Neural crest cell (in vitro differentiated cells): Measurements from ENCODE around the gene GLIS1. TPM values are rescaled to one million over a fixed set of nuclear protein-coding genes. Genes with fewer than 3 reads are reported as not detected.

ENCODE experiments used
- DNase-seq: peaks from one replicate; pipeline ENCODE4 v3.0.0; 2021; ENCODE audit warnings: low read depth, mixed read lengths, low spot score
- H3K27ac Mint-ChIP-seq: one replicate; pipeline ENCODE4 v1.8.0; 2021; ENCODE audit warnings: mild to moderate bottlenecking, mixed read lengths; ENCODE audit not compliant: unreplicated experiment
- H3K27me3 Mint-ChIP-seq: 2 replicates; pipeline ENCODE4 v1.8.0; 2021; ENCODE audit warnings: low read depth, mild to moderate bottlenecking, mixed read lengths
- H3K36me3 Mint-ChIP-seq: 2 replicates; pipeline ENCODE4 v1.8.0; 2021; ENCODE audit warnings: low read depth, mild to moderate bottlenecking, mixed read lengths
- H3K4me1 Mint-ChIP-seq: 2 replicates; pipeline ENCODE4 v1.8.0; 2021; ENCODE audit warnings: mixed read lengths
- H3K4me3 Mint-ChIP-seq: one replicate; pipeline ENCODE4 v1.8.0; 2021; ENCODE audit warnings: mild to moderate bottlenecking, mixed read lengths
- H3K9me3 Mint-ChIP-seq: 2 replicates; pipeline ENCODE4 v1.8.0; 2021; ENCODE audit warnings: mixed read lengths
- CTCF ChIP-seq: fragments of 200-600 bp; sonication (generic); conservative IDR thresholded peaks from 2 replicates; pipeline ENCODE4 v1.5.0; 2021; ENCODE audit warnings: antibody characterized with exemption, mild to moderate bottlenecking
- total RNA-seq: library from RNA; stranded (reverse); gene quantifications from 2 replicates; pipeline ENCODE4 v1.2.1, GENCODE V29; 2021

The GLIS1 gene
- total RNA-seq, 1 donor from 2014 or later, result not detected

- no peak for DNase-seq
- H3K4me1 Mint-ChIP-seq, result peaks cover 11% of the 10 kb centered on the region
- H3K27me3 Mint-ChIP-seq, result no peaks in the 10 kb centered on the region
- H3K4me3 Mint-ChIP-seq, result no peak overlapping the region
- no peak overlapping the region for H3K27ac Mint-ChIP-seq
- no peak for TF ChIP-seq CTCF
- H3K36me3 Mint-ChIP-seq, result no peaks in the 10 kb centered on the region
- H3K9me3 Mint-ChIP-seq, result no peaks in the 10 kb centered on the region
Measured at GRCh38 chr1:53543130-53543777, 195.7 kb downstream of the GLIS1 start.

DNA sequence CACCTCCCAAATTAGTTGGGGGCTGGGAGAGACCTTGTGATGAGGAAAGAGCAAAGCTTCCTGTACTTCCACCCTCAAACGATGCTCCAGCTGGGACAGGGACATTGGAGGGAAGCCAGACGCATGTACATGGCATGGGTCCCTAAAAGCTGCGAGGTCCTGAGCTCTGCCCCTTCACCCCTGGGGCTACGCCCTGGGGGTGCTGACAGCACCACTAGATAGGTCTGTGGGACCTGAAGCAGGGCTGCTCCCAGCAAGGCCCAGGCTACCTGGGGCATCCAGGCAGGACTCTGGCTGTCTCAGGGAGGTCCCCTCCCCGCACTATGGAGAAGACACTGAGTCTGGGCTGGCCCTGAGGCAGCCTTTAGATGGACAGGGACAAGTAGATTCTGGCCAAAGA is 196.4 kb downstream of the GLIS1 start:
- H3K27me3 Mint-ChIP-seq, result no peaks in the 10 kb centered on the region
- no peak overlapping the region for H3K27ac Mint-ChIP-seq
- no peaks in the 10 kb centered on the region for H3K36me3 Mint-ChIP-seq
- no peak for TF ChIP-seq CTCF
- H3K4me3 Mint-ChIP-seq, result no peak overlapping the region
- no peaks in the 10 kb centered on the region for H3K9me3 Mint-ChIP-seq
- DNase-seq, result no peak
- peaks cover 11% of the 10 kb centered on the region for H3K4me1 Mint-ChIP-seq

- H3K27me3 Mint-ChIP-seq, result no peaks in the 10 kb centered on the region
- H3K9me3 Mint-ChIP-seq, result no peaks in the 10 kb centered on the region
- H3K27ac Mint-ChIP-seq, result no peak overlapping the region
Measured at GRCh38 chr1:53541761-53542550, 197.0 kb downstream of the GLIS1 start.

GRCh38 chr1:53541263-53541625 is 197.7 kb downstream of the GLIS1 start:
- H3K27me3 Mint-ChIP-seq, result no peaks in the 10 kb centered on the region
- H3K9me3 Mint-ChIP-seq, result no peaks in the 10 kb centered on the region
- no peak for TF ChIP-seq CTCF
- H3K4me1 Mint-ChIP-seq, result peaks cover 11% of the 10 kb centered on the region
- H3K27ac Mint-ChIP-seq, result no peak overlapping the region
- DNase-seq, result no peak
- H3K4me3 Mint-ChIP-seq, result no peak overlapping the region
- no peaks in the 10 kb centered on the region for H3K36me3 Mint-ChIP-seq

More at GRCh38 chr1:53541761-53542550, 197.0 kb downstream of the GLIS1 start:
- no peak overlapping the region for H3K4me3 Mint-ChIP-seq
- no peak for DNase-seq
- H3K36me3 Mint-ChIP-seq, result no peaks in the 10 kb centered on the region
- TF ChIP-seq CTCF, result peak; percentile 33
- peaks cover 11% of the 10 kb centered on the region for H3K4me1 Mint-ChIP-seq

GRCh38 chr1:53540604-53541262 is 198.2 kb downstream of the GLIS1 start:
- Mint-ChIP-seq H3K36me3 (no peaks in the 10 kb centered on the region), H3K9me3 (no peaks in the 10 kb centered on the region), H3K4me1 (peaks cover 11% of the 10 kb centered on the region), H3K27ac (no peak overlapping the region), H3K27me3 (no peaks in the 10 kb centered on the region), H3K4me3 (no peak overlapping the region)
- no peak for DNase-seq
- TF ChIP-seq CTCF, result no peak
